ENCODE measurements around the gene RNF149.

DNA sequence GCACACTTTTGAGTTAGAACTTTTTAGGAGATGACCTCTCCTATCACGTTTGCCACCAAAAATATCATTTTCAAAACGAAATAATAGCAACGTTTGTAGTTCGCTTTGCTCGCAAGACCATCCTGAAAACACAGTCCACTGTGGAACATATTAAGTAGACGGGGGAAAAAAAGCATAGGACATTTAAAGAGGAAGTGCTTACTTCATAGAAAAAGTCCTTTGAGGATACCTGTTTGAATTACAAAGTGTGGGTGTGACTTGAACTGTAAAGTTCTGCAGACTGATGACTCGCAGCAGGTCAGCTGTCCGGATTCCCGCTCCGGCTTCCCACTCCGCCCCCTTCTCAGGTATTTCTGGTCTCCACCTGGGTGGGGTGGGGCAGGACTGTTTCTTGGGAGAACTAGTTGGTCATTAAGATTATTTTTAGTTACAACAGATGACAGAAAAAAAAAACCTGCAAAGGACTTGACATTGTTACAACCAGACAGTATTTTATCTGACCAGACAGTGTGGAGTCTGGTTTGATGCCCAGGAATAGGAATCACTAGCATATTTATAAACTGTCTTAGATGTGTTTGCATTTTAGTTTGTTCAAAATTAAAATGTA is 42.5 kb downstream of the RNF149 start:
- TF ChIP-seq POLR2A (IDR thresholded peaks at IDR 0.05) = no peak
- TF ChIP-seq, protein P1, sequence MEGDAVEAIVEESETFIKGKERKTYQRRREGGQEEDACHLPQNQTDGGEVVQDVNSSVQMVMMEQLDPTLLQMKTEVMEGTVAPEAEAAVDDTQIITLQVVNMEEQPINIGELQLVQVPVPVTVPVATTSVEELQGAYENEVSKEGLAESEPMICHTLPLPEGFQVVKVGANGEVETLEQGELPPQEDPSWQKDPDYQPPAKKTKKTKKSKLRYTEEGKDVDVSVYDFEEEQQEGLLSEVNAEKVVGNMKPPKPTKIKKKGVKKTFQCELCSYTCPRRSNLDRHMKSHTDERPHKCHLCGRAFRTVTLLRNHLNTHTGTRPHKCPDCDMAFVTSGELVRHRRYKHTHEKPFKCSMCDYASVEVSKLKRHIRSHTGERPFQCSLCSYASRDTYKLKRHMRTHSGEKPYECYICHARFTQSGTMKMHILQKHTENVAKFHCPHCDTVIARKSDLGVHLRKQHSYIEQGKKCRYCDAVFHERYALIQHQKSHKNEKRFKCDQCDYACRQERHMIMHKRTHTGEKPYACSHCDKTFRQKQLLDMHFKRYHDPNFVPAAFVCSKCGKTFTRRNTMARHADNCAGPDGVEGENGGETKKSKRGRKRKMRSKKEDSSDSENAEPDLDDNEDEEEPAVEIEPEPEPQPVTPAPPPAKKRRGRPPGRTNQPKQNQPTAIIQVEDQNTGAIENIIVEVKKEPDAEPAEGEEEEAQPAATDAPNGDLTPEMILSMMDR (IDR thresholded peaks at IDR 0.05) = no peak
